Loucy (cell line): Measurements from ENCODE around the gene CFAP157.

Experiments
- EZH2phosphoT487 ChIP-seq: fragments of 200-600 bp; IDR thresholded peaks from 2 replicates; pipeline ENCODE4 v1.6.1; 2018; ENCODE audit warnings: antibody characterized with exemption, mild to moderate bottlenecking, moderate library complexity, borderline replicate concordance
- TF ChIP-seq, protein P1 (sequence below): fragments of 200-600 bp; sonication (generic); conservative IDR thresholded peaks from 2 replicates; pipeline ENCODE4 v1.5.1; 2014; ENCODE audit warnings: mild to moderate bottlenecking, antibody characterized with exemption, low read length

- TF ChIP-seq, protein P1, sequence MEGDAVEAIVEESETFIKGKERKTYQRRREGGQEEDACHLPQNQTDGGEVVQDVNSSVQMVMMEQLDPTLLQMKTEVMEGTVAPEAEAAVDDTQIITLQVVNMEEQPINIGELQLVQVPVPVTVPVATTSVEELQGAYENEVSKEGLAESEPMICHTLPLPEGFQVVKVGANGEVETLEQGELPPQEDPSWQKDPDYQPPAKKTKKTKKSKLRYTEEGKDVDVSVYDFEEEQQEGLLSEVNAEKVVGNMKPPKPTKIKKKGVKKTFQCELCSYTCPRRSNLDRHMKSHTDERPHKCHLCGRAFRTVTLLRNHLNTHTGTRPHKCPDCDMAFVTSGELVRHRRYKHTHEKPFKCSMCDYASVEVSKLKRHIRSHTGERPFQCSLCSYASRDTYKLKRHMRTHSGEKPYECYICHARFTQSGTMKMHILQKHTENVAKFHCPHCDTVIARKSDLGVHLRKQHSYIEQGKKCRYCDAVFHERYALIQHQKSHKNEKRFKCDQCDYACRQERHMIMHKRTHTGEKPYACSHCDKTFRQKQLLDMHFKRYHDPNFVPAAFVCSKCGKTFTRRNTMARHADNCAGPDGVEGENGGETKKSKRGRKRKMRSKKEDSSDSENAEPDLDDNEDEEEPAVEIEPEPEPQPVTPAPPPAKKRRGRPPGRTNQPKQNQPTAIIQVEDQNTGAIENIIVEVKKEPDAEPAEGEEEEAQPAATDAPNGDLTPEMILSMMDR: no peak
- no peak for TF ChIP-seq EZH2phosphoT487
These were observed 54.7 kb downstream of the CFAP157 start for GRCh38 chr9:127761491-127761956.
